Mesothelial cell of epicardium (in vitro differentiated cells): Measurements from ENCODE around the gene INTS4. TPM values are rescaled to one million over a fixed set of nuclear protein-coding genes. Genes with fewer than 3 reads are reported as not detected.
"Not testable (repeated sequence)": the region's sequence is repeated elsewhere in the genome, so short reads cannot be mapped to it uniquely, and the experiment has no call there.

Experiments used
- DNase-seq, 2 experiments: peaks; one replicate each; pipeline ENCODE4 v3.0.0; 2021; ENCODE audit warnings: low spot score in 2 of 2; ENCODE audit not compliant: unreplicated experiment in 2 of 2
- H3K27ac Mint-ChIP-seq: 2 replicates; pipeline ENCODE4 v1.8.0; 2021; ENCODE audit warnings: mixed read lengths
- H3K27me3 Mint-ChIP-seq: 2 replicates; pipeline ENCODE4 v1.8.0; 2021; ENCODE audit warnings: low read depth, mixed read lengths
- H3K36me3 Mint-ChIP-seq: 2 replicates; pipeline ENCODE4 v1.8.0; 2021; ENCODE audit warnings: mixed read lengths
- H3K4me1 Mint-ChIP-seq: 2 replicates; pipeline ENCODE4 v1.8.0; 2021; ENCODE audit warnings: mixed read lengths
- H3K4me3 Mint-ChIP-seq: 2 replicates; pipeline ENCODE4 v1.8.0; 2021; ENCODE audit warnings: mild to moderate bottlenecking, moderate library complexity, mixed read lengths
- H3K9me3 Mint-ChIP-seq: 2 replicates; pipeline ENCODE4 v1.8.0; 2021; ENCODE audit warnings: mixed read lengths
- CTCF ChIP-seq: fragments of 200-600 bp; sonication (generic); IDR thresholded peaks from one replicate; pipeline ENCODE4 v1.5.0; 2021; ENCODE audit warnings: antibody characterized with exemption; ENCODE audit not compliant: unreplicated experiment
- total RNA-seq: library from RNA; stranded (reverse); gene quantifications from 3 replicates; pipeline ENCODE4 v1.2.1, GENCODE V29; 2021

The INTS4 gene
- total RNA-seq, 1 donor from 2014 or later, result 48.3 TPM

GRCh38 chr11:77942465-77942864 lies 52.0 kb downstream of the INTS4 start:
- not testable (repeated sequence) for H3K27ac Mint-ChIP-seq, DNase-seq, H3K27me3 Mint-ChIP-seq, H3K4me1 Mint-ChIP-seq, H3K4me3 Mint-ChIP-seq, H3K9me3 Mint-ChIP-seq
- peaks cover 14% of the 10 kb centered on the region for H3K36me3 Mint-ChIP-seq

- not testable (repeated sequence) for H3K4me3 Mint-ChIP-seq, H3K4me1 Mint-ChIP-seq, DNase-seq, H3K27me3 Mint-ChIP-seq, H3K27ac Mint-ChIP-seq
- Mint-ChIP-seq H3K36me3 (peaks cover 50% of the 10 kb centered on the region), H3K9me3 (peaks cover 18% of the 10 kb centered on the region)
Measured at GRCh38 chr11:77933596-77933995, 60.9 kb downstream of the INTS4 start.

DNA sequence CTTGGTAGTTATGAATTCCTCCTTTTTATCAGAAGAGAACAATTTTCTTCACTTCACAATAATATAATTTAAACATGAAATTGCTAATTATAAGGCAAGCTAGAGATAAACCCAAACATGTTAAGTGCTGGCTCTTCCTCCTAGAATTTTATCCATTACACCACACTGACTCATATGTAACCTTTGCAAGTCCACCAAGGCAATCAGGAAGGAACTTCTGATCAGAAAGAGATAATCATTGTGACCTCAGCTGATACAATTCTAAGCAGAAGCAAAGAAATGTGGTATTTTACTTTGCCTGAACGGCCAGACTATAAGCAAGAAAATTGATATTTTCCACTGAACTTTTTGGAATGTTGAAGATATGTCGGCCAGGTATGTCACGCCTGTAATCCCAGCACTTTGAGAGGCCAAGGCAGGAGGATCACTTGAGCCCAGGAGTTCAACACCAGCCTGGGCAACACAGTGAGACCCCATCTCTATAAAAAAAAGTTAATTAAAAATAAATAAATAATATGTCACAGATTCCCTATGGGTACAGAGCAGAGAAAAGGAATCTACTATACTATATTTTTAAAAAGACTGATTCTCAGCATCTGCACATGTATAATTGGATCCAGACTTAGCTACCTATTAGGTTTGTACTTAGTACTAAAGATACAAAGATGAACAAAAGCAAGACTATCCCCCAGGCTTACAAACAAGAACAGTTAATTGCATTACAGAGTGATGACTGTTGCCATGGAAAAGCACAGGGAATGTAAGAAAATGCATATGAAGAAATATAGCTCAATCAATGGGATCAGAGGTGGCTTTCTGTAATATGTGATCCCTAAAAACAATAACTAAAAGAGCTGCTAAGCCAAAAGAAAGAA lies 63.9 kb downstream of the INTS4 start:
- H3K4me1 Mint-ChIP-seq, H3K27me3 Mint-ChIP-seq, DNase-seq, H3K27ac Mint-ChIP-seq, H3K4me3 Mint-ChIP-seq: not testable (repeated sequence)
- peaks cover 50% of the 10 kb centered on the region for H3K36me3 Mint-ChIP-seq
- peaks cover 18% of the 10 kb centered on the region for H3K9me3 Mint-ChIP-seq

DNA sequence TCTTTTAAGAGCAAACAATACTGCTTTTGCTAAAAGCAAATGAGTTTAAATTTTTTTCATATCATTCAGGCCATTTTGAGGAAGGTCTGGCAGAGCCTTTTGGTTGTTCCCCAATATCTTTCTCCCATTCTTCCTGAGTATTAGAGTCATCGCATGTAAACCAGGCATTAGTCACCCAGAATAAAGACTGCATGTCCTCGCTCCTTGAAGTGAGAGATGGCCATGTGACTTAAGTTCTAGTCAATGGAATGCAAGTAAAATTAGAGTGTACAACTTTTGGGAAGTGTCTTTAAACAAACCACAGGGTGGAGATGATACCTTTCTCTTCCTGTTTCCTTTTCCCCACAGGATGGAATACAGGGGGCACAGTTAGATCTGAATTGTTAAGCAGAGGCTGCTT lies 76.8 kb downstream of the INTS4 start:
- not testable (repeated sequence) for H3K27ac Mint-ChIP-seq, DNase-seq, H3K36me3 Mint-ChIP-seq, H3K27me3 Mint-ChIP-seq, H3K9me3 Mint-ChIP-seq, H3K4me3 Mint-ChIP-seq
- peaks cover 19% of the 10 kb centered on the region for H3K4me1 Mint-ChIP-seq

DNA sequence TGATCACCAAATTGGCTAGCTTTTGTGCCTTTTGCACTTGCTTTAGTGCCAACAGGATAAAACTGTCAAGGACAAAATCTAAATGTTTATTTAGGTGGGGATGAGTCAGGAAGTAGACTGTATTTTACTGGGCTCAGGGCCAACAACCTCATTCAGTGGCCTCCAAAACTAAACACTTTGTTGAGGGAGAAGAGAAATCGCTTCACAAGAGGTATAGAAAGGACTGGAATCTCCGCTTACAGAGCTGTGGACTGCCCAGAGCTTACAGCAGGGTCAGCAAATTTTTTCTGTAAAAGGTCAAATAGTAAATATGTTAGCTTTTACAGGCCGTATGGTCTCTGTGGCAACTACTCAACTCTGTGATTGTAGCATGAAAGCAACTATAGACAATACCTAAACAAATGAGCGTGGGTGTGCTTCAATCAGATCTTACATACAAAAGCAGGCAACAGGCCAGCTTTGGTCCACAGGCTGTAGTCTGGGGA lies 80.1 kb downstream of the INTS4 start:
- not testable (repeated sequence) for H3K27me3 Mint-ChIP-seq, H3K9me3 Mint-ChIP-seq, DNase-seq, H3K4me3 Mint-ChIP-seq
- H3K4me1 Mint-ChIP-seq, result peaks cover 19% of the 10 kb centered on the region
- peak overlapping the region; percentile 62 for H3K27ac Mint-ChIP-seq
- H3K36me3 Mint-ChIP-seq, result peaks cover 11% of the 10 kb centered on the region

DNA sequence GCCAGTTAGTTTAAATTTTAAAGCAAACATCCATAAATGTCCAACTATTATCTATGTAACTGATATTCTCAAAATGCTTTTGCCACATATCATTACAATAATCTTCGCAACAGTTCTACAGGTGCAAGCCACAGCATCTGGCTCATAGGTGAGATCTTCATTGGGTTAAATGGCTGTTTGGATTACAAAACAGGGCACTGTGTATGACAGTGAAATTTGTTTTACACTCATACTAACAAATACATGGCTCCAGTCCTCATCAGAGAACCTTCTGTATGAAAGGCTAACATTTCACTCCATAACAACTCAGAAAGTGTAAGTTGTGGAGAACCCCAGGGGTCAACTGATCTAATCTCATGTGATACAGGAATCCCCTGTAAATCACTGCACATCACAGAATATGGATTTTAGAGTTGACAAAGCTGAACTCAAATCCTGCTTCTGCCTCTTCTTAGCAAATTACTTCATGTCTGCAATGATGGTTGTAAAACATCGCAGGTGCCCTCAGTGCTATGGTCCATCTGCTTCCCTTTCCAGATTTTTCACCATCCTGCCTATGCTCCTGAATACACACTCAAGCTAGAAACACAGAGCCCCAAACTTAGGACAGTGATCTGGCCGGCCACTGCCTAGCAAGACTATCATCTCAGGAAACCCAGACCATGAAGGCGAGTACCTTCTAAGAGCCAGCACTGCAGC lies 80.7 kb downstream of the INTS4 start:
- H3K9me3 Mint-ChIP-seq, H3K36me3 Mint-ChIP-seq, DNase-seq, H3K27me3 Mint-ChIP-seq, H3K4me3 Mint-ChIP-seq: not testable (repeated sequence)
- Mint-ChIP-seq H3K4me1 (peaks cover 19% of the 10 kb centered on the region), H3K27ac (peak overlapping the region; percentile 68)

DNA sequence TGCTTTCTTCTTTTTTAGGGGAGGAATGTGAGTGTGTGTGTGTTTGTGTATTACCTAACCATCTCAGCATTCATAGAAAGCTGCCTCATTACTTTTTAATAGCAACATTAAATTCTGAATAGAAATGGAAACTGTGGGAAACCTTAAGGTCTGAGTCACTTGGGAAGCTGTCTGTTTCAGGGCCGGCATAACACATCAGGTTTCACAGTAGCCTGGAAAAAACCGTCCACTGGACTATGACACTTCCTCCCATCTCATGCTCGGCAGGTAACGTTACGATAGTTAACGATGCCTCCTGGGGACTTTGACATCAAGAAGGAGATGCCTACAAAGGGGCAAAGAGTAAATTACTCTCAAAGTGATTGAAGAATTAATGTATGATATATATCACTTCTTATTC lies 83.6 kb downstream of the INTS4 start:
- H3K27ac Mint-ChIP-seq, H3K9me3 Mint-ChIP-seq, H3K4me3 Mint-ChIP-seq, H3K27me3 Mint-ChIP-seq, DNase-seq: not testable (repeated sequence)
- H3K36me3 Mint-ChIP-seq, result peaks cover 12% of the 10 kb centered on the region
- peaks cover 19% of the 10 kb centered on the region for H3K4me1 Mint-ChIP-seq

DNA sequence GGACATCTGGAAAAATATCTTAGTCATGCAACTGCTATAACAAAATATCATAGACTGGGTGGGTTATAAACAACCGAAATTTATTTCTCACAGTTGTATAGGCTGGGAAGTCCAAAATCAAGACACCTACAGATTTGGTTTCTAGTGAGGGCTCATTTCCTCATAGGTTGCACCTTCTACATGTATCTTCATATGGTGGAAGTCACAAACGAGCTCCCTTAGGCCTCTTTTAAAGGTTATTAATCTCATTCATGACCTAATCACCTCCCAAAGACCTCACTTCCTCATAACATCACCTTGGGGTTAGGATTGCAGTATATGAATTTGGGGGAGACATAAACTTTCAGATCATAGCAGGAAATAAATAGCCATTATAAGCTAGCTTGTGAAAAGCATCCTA lies 85.2 kb downstream of the INTS4 start:
- Mint-ChIP-seq H3K36me3 (peaks cover 17% of the 10 kb centered on the region), H3K4me3 (no peak overlapping the region), H3K27ac (no peak overlapping the region), H3K9me3 (no peaks in the 10 kb centered on the region), H3K4me1 (peaks cover 7% of the 10 kb centered on the region), H3K27me3 (no peaks in the 10 kb centered on the region)
- no peak for TF ChIP-seq CTCF
- DNase-seq, result no peak

- DNase-seq, result no peak
- Mint-ChIP-seq H3K4me3 (no peak overlapping the region), H3K36me3 (peaks cover 17% of the 10 kb centered on the region), H3K4me1 (peaks cover 3% of the 10 kb centered on the region), H3K27ac (no peak overlapping the region), H3K9me3 (no peaks in the 10 kb centered on the region), H3K27me3 (no peaks in the 10 kb centered on the region)
- no peak for TF ChIP-seq CTCF
Measured at GRCh38 chr11:77908835-77909234, 85.6 kb downstream of the INTS4 start.

DNA sequence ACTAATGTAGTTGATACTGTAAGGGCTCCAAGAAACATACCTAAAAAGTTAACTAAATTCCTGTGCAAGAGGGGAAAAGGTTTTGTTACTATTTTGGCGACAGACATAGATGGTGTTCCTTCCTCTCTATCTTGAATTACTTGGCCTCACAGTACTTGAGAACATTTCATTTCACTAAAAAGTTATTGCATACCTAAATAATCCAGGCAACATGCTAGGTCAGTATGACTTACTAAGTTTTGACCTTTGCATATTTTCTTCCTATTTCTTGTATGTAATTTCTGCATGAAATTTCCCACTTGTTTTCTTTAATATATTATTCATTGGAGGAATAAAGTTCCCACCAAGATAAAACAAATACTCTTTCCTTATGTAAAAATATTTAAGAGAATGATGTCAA lies 99.5 kb downstream of the INTS4 start:
- not testable (repeated sequence) for H3K4me3 Mint-ChIP-seq, H3K4me1 Mint-ChIP-seq
- H3K36me3 Mint-ChIP-seq, result peaks cover 30% of the 10 kb centered on the region

DNA sequence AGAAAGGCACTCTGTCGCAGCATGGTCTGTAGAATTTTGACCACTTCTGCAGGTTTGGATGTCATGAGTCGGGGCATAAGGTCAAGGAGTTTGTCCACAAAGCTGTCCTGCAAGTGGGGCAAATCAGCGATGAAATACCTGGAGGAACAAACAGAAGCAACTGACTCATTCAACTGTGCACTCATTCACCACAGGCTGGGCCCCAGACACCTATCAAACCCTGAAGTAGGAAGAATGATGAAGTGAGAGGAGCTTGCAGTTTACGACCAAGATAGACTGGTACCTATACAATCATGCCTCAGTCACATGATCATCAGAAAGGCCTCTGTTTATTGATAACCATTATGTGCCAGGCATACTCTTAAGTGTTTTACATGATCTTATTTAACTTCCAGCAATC lies 102.8 kb downstream of the INTS4 start:
- not testable (repeated sequence) for H3K4me1 Mint-ChIP-seq, H3K27ac Mint-ChIP-seq, H3K9me3 Mint-ChIP-seq, H3K27me3 Mint-ChIP-seq, DNase-seq, H3K4me3 Mint-ChIP-seq
- peaks cover 41% of the 10 kb centered on the region for H3K36me3 Mint-ChIP-seq

More for the DNA sequence above, 99.5 kb downstream of the INTS4 start:
- H3K27ac Mint-ChIP-seq, DNase-seq, H3K27me3 Mint-ChIP-seq, H3K9me3 Mint-ChIP-seq: not testable (repeated sequence)

DNA sequence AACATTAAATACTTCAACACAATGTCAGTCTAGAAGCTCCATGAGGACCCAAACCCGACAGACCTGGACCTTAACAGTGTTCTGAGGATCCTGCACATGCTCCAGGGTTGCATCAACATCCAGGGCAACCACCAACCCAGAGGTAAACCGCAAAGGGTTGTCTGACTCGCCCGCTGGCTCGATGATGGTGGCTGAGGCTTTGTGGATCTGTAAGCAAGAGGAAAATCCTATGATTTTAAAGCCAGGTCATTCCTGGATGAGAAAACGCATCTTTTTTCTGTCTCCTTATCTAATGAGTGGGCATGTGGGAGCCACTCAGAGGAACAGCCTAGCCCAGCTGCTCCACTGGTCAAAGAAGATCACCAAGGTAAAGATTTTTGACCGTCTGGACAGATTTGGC lies 103.2 kb downstream of the INTS4 start:
- not testable (repeated sequence) for H3K9me3 Mint-ChIP-seq, H3K4me3 Mint-ChIP-seq, H3K27me3 Mint-ChIP-seq, H3K4me1 Mint-ChIP-seq, H3K27ac Mint-ChIP-seq, DNase-seq
- peaks cover 44% of the 10 kb centered on the region for H3K36me3 Mint-ChIP-seq
